GM18951 (cell line): ENCODE measurements around the gene TM4SF4.

Experiments
- POLR2A ChIP-seq: IDR thresholded peaks from 4 replicates; pipeline ENCODE4 v1.6.1; 2011; ENCODE audit warnings: mild to moderate bottlenecking; ENCODE audit not compliant: insufficient read length, insufficient read depth; ENCODE audit errors: extremely low read depth
- in situ Hi-C: fragments of 300-500 bp; cut with MboI; formaldehyde crosslinking; loops from one replicate; pipeline ENCODE4 v1.12.0; 2022; ENCODE audit warnings: low sequenced_read_pairs, mixed read lengths, inconsistent platforms; ENCODE audit not compliant: unreplicated experiment

TM4SF4 gene

GRCh38 chr3:149496891-149497290 lies 22.4 kb downstream of the TM4SF4 start:
- TF ChIP-seq POLR2A = no peak
- in situ Hi-C loops = loop anchor here (25.0 kb wide), 1 partner anchor 535 kb away; no protein-coding TSS in a partner anchor

GRCh38 chr3:149497966-149498670 lies 23.6 kb downstream of the TM4SF4 start:
- in situ Hi-C loops = loop anchor here (25.0 kb wide), 1 partner anchor 536 kb away; no protein-coding TSS in a partner anchor
- TF ChIP-seq POLR2A = no peak

GRCh38 chr3:149501524-149501923 lies 27.0 kb downstream of the TM4SF4 start:
- in situ Hi-C loops = loop anchor here (25.0 kb wide), 1 partner anchor 711 kb away; no protein-coding TSS in a partner anchor
- no peak for TF ChIP-seq POLR2A

GRCh38 chr3:149502438-149502837 lies 27.9 kb downstream of the TM4SF4 start:
- no peak for TF ChIP-seq POLR2A
- in situ Hi-C loops = loop anchor here (25.0 kb wide), 1 partner anchor 710 kb away; no protein-coding TSS in a partner anchor

GRCh38 chr3:149506540-149506939 lies 32.0 kb downstream of the TM4SF4 start:
- in situ Hi-C loops = loop anchor here (25.0 kb wide), 1 partner anchor 706 kb away; no protein-coding TSS in a partner anchor
- TF ChIP-seq POLR2A = no peak

- in situ Hi-C loops = loop anchor here (25.0 kb wide), 1 partner anchor 705 kb away; no protein-coding TSS in a partner anchor
- no peak for TF ChIP-seq POLR2A
Measured at GRCh38 chr3:149506965-149507364, 32.5 kb downstream of the TM4SF4 start.

- no peak for TF ChIP-seq POLR2A
- in situ Hi-C loops = loop anchor here (25.0 kb wide), 1 partner anchor 705 kb away; no protein-coding TSS in a partner anchor
Measured at GRCh38 chr3:149507491-149508324, 33.2 kb downstream of the TM4SF4 start.

- in situ Hi-C loops = loop anchor here (25.0 kb wide), 1 partner anchor 703 kb away; no protein-coding TSS in a partner anchor
- TF ChIP-seq POLR2A = no peak
Measured at GRCh38 chr3:149509526-149509925, 35.0 kb downstream of the TM4SF4 start.

- in situ Hi-C loops = loop anchor here (25.0 kb wide), 1 partner anchor 702 kb away; no protein-coding TSS in a partner anchor
Measured at GRCh38 chr3:149510480-149510879, 36.0 kb downstream of the TM4SF4 start.

GRCh38 chr3:149511040-149511626 lies 36.6 kb downstream of the TM4SF4 start:
- no peak for TF ChIP-seq POLR2A
- in situ Hi-C loops = loop anchor here (25.0 kb wide), 1 partner anchor 701 kb away; no protein-coding TSS in a partner anchor

More at GRCh38 chr3:149510480-149510879, 36.0 kb downstream of the TM4SF4 start:
- no peak for TF ChIP-seq POLR2A

- in situ Hi-C loops = loop anchor here (25.0 kb wide), 1 partner anchor 700 kb away; no protein-coding TSS in a partner anchor
- no peak for TF ChIP-seq POLR2A
Measured at GRCh38 chr3:149512073-149512782, 37.7 kb downstream of the TM4SF4 start.

- in situ Hi-C loops = loop anchor here (25.0 kb wide), 1 partner anchor 698 kb away; no protein-coding TSS in a partner anchor
- no peak for TF ChIP-seq POLR2A
Measured at GRCh38 chr3:149514471-149514870, 40.0 kb downstream of the TM4SF4 start.
